Gastroesophageal sphincter (tissue), 4 donors: ENCODE results near the gene GNAQ. TPM values are rescaled to one million over a fixed set of nuclear protein-coding genes. Genes with fewer than 3 reads are reported as not detected.

Experiments
- ATAC-seq: fragments of 150-250 bp; one replicate; pipeline ENCODE4 v1.9.1; 2016; ENCODE audit warnings: mild to moderate bottlenecking, moderate library complexity
- H3K27ac ChIP-seq, 4 donors: fragments of 200-600 bp; sonication (generic) in 3 of 4; 1 replicate in 3 of 4; 2 replicates in 1 of 4; pipeline ENCODE4 v1.5.1; 2016 to 2019
- H3K27me3 ChIP-seq: fragments of 200-600 bp; sonication (generic); one replicate; pipeline ENCODE4 v1.5.1; 2019
- H3K36me3 ChIP-seq, 2 donors: fragments of 200-600 bp; sonication (generic); one replicate each; pipeline ENCODE4 v1.5.1; 2019; ENCODE audit warnings: control low read depth in 1 of 2
- H3K4me1 ChIP-seq, 3 donors: fragments of 200-600 bp; sonication (generic); 1 replicate in 2 of 3; 2 replicates in 1 of 3; pipeline ENCODE4 v1.5.1; 2016 to 2019; ENCODE audit warnings: control low read depth in 2 of 3
- H3K4me3 ChIP-seq, 2 donors: fragments of 200-600 bp; sonication (generic); one replicate each; pipeline ENCODE4 v1.5.1; 2019; ENCODE audit warnings: mild to moderate bottlenecking in 1 of 2, moderate library complexity in 1 of 2
- H3K9me3 ChIP-seq, 3 donors: fragments of 200-600 bp; sonication (generic); one replicate each; pipeline ENCODE4 v1.5.1; 2017 to 2019; ENCODE audit warnings: control low read depth in 2 of 3
- CTCF ChIP-seq, 4 experiments: fragments of 200-600 bp in 2 of 4; fragments of 450-650 bp in 2 of 4; sonication (generic) in 1 of 4; IDR thresholded peaks; one replicate each; pipeline ENCODE4 v1.5.1; 2017 to 2019; ENCODE audit warnings: antibody characterized with exemption in 4 of 4, mild to moderate bottlenecking in 2 of 4, moderate library complexity in 2 of 4
- EP300 ChIP-seq: sonication (generic); formaldehyde crosslinking; IDR thresholded peaks from one replicate; pipeline ENCODE4 v1.6.1; 2017; ENCODE audit warnings: antibody characterized with exemption, mild to moderate bottlenecking
- POLR2A ChIP-seq, 2 donors: fragments of 450-650 bp; IDR thresholded peaks; one replicate each; pipeline ENCODE4 v1.6.1; 2017; ENCODE audit warnings: antibody characterized with exemption in 2 of 2, mild to moderate bottlenecking in 2 of 2, moderate library complexity in 1 of 2
- POLR2AphosphoS5 ChIP-seq: sonication (generic); formaldehyde crosslinking; IDR thresholded peaks from one replicate; pipeline ENCODE4 v1.6.1; 2017; ENCODE audit warnings: antibody characterized with exemption
- WGBS, 2 donors: methylation state at CpG; one replicate each; pipeline ENCODE4 v1.1.5; 2018; ENCODE audit warnings: low coverage in 1 of 2; 5-methylcytosine and 5-hydroxymethylcytosine counted together
- total RNA-seq, 4 donors: library from RNA; depleted of rRNA; stranded (reverse); fragments of >200 nt; gene quantifications; one replicate each; pipeline ENCODE4 v1.1.0, GENCODE V29; 2016

GNAQ gene
- total RNA-seq, 4 donors from 2014 or later: 57.6 to 86.4 (median 70.8) TPM

GRCh38 chr9:77916820-77917219, 114.8 kb downstream of the GNAQ start:
- H3K4me3 ChIP-seq: no peak overlapping the region
- 73 to 77% methylated on average over 2 to 3 of the region's 3 CpGs for WGBS, 2 donors
- TF ChIP-seq CTCF (IDR thresholded peaks at IDR 0.05): no peak
- no peak for TF ChIP-seq POLR2A (IDR thresholded peaks at IDR 0.05)
- TF ChIP-seq EP300: no peak
- TF ChIP-seq POLR2AphosphoS5: no peak
- no peaks in the 10 kb centered on the region for H3K27me3 ChIP-seq
- no peaks in the 10 kb centered on the region for H3K9me3 ChIP-seq
- H3K27ac ChIP-seq: peak overlapping the region in 2 of 4 donors; percentile 22 to 28
- H3K36me3 ChIP-seq: peaks cover 0 to 25% of the 10 kb centered on the region in 2 donors
- H3K4me1 ChIP-seq: peaks cover 0 to 37% (median 0%) of the 10 kb centered on the region in 3 donors
- no peak for ATAC-seq

GRCh38 chr9:77916410-77916819, 115.2 kb downstream of the GNAQ start:
- Histone ChIP-seq H3K4me3 (no peak overlapping the region), H3K36me3 (peaks cover 0 to 21% of the 10 kb centered on the region in 2 donors), H3K4me1 (peaks cover 0 to 40% (median 0%) of the 10 kb centered on the region in 3 donors), H3K27me3 (no peaks in the 10 kb centered on the region), H3K27ac (peak overlapping the region in 1 of 4 donors; percentile 28), H3K9me3 (no peaks in the 10 kb centered on the region)
- WGBS, 2 donors: 51 to 60% methylated on average over 3 to 4 of the region's 4 CpGs
- TF ChIP-seq POLR2AphosphoS5: no peak
- no peak for TF ChIP-seq POLR2A (IDR thresholded peaks at IDR 0.05)
- TF ChIP-seq CTCF (IDR thresholded peaks at IDR 0.05): no peak
- no peak for TF ChIP-seq EP300
- ATAC-seq: no peak

GRCh38 chr9:77915744-77916143, 115.9 kb downstream of the GNAQ start:
- Histone ChIP-seq H3K27ac (no peak overlapping the region), H3K4me1 (peaks cover 0 to 40% (median 0%) of the 10 kb centered on the region in 3 donors), H3K4me3 (no peak overlapping the region), H3K9me3 (no peaks in the 10 kb centered on the region), H3K27me3 (no peaks in the 10 kb centered on the region), H3K36me3 (peaks cover 0 to 14% of the 10 kb centered on the region in 2 donors)
- 94% methylated on average over 1 to 2 of the region's 2 CpGs for WGBS, 2 donors
- no peak for ATAC-seq
- TF ChIP-seq CTCF (IDR thresholded peaks at IDR 0.05): no peak
- no peak for TF ChIP-seq POLR2AphosphoS5
- no peak for TF ChIP-seq EP300
- TF ChIP-seq POLR2A (IDR thresholded peaks at IDR 0.05): no peak

- Histone ChIP-seq H3K36me3 (no peaks in the 10 kb centered on the region), H3K4me3 (no peak overlapping the region), H3K27me3 (no peaks in the 10 kb centered on the region), H3K27ac (no peak overlapping the region), H3K4me1 (peaks cover 0 to 49% (median 0%) of the 10 kb centered on the region in 3 donors), H3K9me3 (no peaks in the 10 kb centered on the region)
- TF ChIP-seq EP300: no peak
- TF ChIP-seq CTCF (IDR thresholded peaks at IDR 0.05): no peak
- no peak for TF ChIP-seq POLR2A (IDR thresholded peaks at IDR 0.05)
- no peak for TF ChIP-seq POLR2AphosphoS5
- WGBS, 2 donors: 67 to 89% methylated on average over 3 of the region's 3 CpGs
- no peak for ATAC-seq
These were observed 118.5 kb downstream of the GNAQ start for GRCh38 chr9:77912895-77913693.

GRCh38 chr9:77911928-77912327, 119.7 kb downstream of the GNAQ start:
- H3K27me3 ChIP-seq: no peaks in the 10 kb centered on the region
- no peak for TF ChIP-seq POLR2AphosphoS5
- TF ChIP-seq EP300: no peak
- TF ChIP-seq CTCF (IDR thresholded peaks at IDR 0.05): no peak
- no peak for TF ChIP-seq POLR2A (IDR thresholded peaks at IDR 0.05)
- no peak overlapping the region for H3K27ac ChIP-seq
- H3K4me3 ChIP-seq: no peak overlapping the region
- H3K36me3 ChIP-seq: no peaks in the 10 kb centered on the region
- H3K4me1 ChIP-seq: peaks cover 0 to 49% (median 0%) of the 10 kb centered on the region in 3 donors
- H3K9me3 ChIP-seq: no peaks in the 10 kb centered on the region
- no peak for ATAC-seq
- whole genome bisulfite sequencing, 2 donors: 97 to 100% methylated on average over 2 of the region's 2 CpGs
